HG03354 (cell line): ENCODE results near the gene RDH16.

ENCODE experiments used
- ATAC-seq: cut with Tn5 transposase; IDR thresholded peaks from one replicate; pipeline ENCODE4 v1.9.1; 2021; ENCODE audit warnings: mild to moderate bottlenecking; ENCODE audit not compliant: unreplicated experiment, poor library complexity, severe bottlenecking

RDH16 gene

GRCh38 chr12:56957229-56958052 lies at the start of gene RDH16:
Gene RDH16 (minus strand): TSS chr12:56957608. CDS start chr12:56957462, 146 bp downstream.
- ATAC-seq = no peak

DNA sequence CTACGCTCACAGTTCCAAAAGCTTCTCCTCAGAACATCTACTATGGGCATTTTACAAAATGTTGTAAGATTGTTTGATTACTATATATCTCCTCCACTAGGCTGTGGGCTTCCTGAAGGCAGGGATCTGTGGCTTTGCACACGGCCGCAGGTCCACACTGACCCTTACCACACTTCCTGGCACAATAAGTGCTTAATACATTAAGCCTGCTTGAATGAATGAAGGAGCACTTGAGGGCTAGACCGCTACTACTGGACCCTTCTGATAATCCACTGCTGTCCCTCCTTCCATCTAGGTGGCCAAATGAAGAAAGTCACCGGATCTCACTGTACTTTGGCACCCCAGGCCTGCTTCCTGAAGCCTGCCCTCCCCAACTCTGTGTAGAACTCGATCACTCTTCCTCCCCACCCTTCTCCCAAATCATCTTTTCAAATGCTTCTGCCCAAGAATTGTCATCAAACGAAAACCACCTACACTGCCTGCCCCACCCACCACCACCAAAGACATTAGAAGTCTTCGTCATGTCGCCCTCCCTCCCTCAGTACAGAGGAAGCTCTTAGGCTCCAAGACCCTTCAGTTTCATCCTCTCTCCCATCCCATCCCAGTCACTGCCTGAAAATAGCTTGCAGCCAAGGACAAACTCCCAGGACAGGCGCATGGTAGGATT lies 49.5 kb upstream of the RDH16 start:
- ATAC-seq = no peak

DNA sequence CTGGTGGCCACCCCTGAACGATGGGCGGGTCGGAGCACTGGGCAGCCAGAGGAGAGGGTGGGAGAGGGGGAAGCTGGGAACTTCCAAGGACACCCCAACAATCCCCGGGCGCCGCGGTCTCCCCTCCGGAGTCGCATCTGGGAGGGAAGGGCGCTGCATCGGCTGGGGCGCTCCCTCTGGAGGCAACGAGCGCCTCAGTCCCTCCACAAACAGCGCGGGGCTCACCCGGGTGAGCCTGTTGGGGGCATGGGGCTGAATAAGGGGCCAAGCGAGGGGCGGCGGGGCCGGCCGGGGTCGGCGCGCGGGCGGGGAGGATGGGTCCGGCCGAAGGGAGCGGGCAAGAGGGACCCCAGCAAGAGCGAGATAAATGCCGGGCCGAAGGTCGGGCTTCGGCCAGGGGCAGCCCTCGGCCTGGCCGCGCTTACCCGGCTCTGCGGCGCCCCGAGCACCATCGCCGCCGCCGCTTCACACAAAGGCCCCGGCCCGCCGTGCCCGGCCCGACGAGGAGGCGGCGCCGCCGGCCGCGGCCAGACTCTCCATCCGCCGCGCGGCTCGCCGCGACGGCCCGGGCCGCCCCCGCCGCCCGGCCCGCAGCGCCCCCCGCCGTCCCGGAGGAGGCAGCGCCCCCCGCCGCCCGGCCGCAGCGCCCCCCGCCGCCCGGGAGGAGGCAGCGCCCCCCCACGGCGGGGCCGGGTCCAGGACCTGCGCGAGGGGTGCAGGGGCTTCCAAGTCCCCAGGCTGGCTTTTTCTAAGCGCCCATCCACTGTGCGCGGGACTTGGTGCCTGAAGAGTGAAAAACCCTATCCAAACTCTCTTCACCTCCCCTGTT lies 48.8 kb upstream of the RDH16 start, which contains the start of gene ZBTB39:
Gene ZBTB39, minus strand, starts transcription at position 567 of the 829 bp plus-strand sequence. CDS start 1,629 bp downstream, outside the sequence.
- peak; percentile 75 for ATAC-seq

GRCh38 chr12:57004651-57005050 lies 47.2 kb upstream of the RDH16 start:
- no peak for ATAC-seq

DNA sequence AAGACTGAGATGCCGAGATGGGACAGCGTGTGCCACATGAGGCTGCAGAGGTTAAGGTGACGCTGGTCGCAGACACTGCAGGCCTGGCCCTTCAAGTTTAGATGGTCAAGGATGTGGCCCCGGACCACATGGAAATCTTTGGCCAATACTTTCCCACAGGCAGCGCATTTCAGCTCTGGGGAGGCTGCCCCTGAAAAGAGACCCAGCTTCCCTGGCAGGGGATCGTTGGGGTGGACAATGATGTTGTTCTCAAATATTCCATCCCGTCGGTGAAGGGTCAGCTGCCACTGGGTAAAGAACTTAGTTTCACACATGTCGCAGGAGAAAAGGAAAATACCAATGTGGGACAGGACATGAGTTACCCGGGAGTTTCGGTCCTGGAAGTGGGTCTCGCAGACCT lies 46.0 kb upstream of the RDH16 start:
- no peak for ATAC-seq

DNA sequence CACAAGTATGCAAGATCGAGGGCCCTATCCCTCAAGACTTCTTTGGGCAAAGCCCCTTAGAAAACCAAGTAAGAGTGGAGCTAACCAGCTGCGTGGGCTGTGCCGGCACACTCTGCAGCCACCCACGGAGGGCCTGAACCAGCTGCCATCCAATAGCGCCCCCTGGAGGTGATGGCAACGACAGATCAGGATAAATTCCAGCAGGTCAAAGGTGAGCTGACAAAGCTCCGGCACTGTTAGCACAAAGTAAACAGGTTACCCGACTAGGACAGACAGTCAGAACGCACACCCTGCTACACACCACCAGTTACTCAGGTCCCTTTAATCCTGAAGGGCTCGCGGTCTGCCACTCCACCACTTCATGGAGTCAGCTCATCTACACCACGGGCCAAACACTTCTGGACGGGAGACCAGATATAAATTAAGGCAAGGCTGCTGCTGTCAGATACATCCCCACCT lies 44.1 kb upstream of the RDH16 start:
- ATAC-seq = peak; percentile 33

GRCh38 chr12:57000393-57000792 lies 43.0 kb upstream of the RDH16 start:
- no peak for ATAC-seq

GRCh38 chr12:56999456-56999855 lies 42.0 kb upstream of the RDH16 start:
- no peak for ATAC-seq

GRCh38 chr12:56998981-56999380 lies 41.6 kb upstream of the RDH16 start:
- peak; percentile 87 for ATAC-seq

DNA sequence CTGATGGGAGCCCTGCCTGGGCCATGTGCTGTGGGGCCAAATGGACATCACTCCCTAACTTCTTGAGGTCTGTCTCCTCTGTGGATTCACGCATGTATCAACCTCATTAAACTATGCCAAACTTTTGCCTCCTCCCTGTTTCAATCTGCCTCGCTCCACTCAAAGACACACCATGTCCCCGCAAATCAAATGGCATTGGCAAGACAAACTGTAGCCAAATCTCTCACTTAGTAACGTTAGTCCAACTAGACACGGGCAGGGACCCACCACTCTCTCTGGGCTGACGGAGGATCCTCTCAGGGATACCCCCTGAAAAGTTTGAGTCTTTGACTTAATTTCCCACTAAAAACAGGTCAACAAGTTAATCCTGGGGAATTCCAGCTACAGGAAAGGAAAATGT lies 40.9 kb upstream of the RDH16 start:
- no peak for ATAC-seq

- ATAC-seq = no peak
Measured at GRCh38 chr12:56996793-56997545, 39.6 kb upstream of the RDH16 start.

DNA sequence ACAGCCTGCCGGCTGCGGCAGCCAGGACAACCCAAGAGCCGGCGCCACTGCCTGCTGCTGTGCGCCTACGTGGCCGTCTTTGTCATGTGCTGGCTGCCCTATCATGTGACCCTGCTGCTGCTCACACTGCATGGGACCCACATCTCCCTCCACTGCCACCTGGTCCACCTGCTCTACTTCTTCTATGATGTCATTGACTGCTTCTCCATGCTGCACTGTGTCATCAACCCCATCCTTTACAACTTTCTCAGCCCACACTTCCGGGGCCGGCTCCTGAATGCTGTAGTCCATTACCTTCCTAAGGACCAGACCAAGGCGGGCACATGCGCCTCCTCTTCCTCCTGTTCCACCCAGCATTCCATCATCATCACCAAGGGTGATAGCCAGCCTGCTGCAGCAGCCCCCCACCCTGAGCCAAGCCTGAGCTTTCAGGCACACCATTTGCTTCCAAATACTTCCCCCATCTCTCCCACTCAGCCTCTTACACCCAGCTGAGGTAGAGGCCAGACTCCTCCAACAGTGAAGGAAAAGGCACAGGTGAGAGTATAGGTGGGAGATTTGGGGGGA lies 38.6 kb upstream of the RDH16 start:
- ATAC-seq = no peak

DNA sequence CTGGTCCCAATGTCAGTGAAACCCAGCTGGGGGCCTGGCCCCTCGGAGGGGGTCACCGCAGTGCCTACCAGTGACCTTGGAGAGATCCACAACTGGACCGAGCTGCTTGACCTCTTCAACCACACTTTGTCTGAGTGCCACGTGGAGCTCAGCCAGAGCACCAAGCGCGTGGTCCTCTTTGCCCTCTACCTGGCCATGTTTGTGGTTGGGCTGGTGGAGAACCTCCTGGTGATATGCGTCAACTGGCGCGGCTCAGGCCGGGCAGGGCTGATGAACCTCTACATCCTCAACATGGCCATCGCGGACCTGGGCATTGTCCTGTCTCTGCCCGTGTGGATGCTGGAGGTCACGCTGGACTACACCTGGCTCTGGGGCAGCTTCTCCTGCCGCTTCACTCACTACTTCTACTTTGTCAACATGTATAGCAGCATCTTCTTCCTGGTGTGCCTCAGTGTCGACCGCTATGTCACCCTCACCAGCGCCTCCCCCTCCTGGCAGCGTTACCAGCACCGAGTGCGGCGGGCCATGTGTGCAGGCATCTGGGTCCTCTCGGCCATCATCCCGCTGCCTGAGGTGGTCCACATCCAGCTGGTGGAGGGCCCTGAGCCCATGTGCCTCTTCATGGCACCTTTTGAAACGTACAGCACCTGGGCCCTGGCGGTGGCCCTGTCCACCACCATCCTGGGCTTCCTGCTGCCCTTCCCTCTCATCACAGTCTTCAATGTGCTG lies 38.0 kb upstream of the RDH16 start:
- no peak for ATAC-seq

- no peak for ATAC-seq
Measured at GRCh38 chr12:56994231-56994746, 36.9 kb upstream of the RDH16 start.

DNA sequence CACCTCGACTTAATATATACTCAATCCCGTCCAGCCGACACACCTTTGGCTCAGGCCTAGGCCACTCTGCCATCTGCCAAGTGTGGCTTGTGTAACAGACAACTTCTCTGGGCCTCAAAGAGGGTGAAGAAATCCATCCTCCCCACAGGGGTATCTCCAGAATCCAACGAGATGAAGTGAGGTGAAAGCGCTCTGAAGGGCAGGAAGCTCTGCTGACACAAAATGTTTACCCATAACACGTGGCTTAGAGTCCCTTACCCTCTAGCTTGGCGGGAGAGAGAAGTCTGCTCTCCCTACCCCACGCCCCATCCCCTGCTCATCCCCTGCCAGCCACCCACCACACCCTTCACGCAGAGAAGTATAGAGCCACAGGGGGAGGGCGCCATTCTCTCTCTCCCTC lies 35.9 kb upstream of the RDH16 start:
- no peak for ATAC-seq

- ATAC-seq = no peak
Measured at GRCh38 chr12:56991319-56992246, 34.2 kb upstream of the RDH16 start.

DNA sequence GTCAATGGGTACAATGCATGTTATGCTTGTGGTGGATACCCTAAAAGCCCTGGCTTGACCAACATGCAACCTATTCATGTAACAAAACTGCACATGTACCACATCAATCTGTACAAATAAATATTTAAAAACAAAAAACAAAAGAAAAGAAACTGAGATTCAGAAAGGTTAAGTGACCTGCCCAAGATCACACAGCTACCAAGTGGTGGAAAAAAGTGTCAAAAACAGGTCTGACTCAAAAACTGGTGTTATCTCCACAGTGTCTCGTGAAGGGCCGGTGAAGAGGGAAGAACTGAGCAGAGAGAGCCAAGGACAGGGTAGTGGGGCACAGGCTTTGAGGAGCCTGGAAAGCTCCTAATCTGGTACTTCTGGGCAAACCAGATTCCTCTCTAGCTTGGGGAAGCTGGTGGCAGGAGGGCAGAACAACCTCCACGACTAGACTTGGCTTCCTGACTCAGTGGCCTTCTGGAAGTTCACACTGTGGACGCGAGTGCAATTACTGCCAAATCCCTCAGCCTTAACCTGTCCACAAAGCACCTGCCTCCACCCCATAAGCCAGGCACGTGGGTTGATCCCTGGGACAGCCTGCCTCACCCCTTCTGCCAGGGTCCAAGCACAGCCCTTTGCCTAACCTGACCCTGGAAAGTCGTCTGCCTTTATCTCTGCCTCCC lies 33.4 kb upstream of the RDH16 start:
- ATAC-seq = no peak
